K562 (cell line): Measurements from ENCODE around the gene ERCC6L.

ENCODE experiments used
- CHD2 ChIP-seq: IDR thresholded peaks from 2 replicates; pipeline ENCODE4 v1.6.1; 2011; ENCODE audit warnings: low read depth, low read length
- NFRKB ChIP-seq: fragments of 450-650 bp; IDR thresholded peaks from 2 replicates; pipeline ENCODE4 v1.6.1; 2016; ENCODE audit warnings: low read depth
- RREB1 ChIP-seq: fragments of 250-450 bp; sonication (Bioruptor Pico); IDR thresholded peaks from 2 replicates; pipeline ENCODE4 v1.4.0; 2020
- SMARCA5 ChIP-seq: fragments of 450-650 bp; IDR thresholded peaks from 2 replicates; pipeline ENCODE4 v1.6.1; 2016
- TAF1 ChIP-seq: IDR thresholded peaks from 2 replicates; pipeline ENCODE4 v1.6.1; 2011; ENCODE audit warnings: mild to moderate bottlenecking, low read length, moderate library complexity; ENCODE audit not compliant: insufficient read depth, control insufficient read depth, severe bottlenecking; ENCODE audit errors: extremely low read depth

DNA sequence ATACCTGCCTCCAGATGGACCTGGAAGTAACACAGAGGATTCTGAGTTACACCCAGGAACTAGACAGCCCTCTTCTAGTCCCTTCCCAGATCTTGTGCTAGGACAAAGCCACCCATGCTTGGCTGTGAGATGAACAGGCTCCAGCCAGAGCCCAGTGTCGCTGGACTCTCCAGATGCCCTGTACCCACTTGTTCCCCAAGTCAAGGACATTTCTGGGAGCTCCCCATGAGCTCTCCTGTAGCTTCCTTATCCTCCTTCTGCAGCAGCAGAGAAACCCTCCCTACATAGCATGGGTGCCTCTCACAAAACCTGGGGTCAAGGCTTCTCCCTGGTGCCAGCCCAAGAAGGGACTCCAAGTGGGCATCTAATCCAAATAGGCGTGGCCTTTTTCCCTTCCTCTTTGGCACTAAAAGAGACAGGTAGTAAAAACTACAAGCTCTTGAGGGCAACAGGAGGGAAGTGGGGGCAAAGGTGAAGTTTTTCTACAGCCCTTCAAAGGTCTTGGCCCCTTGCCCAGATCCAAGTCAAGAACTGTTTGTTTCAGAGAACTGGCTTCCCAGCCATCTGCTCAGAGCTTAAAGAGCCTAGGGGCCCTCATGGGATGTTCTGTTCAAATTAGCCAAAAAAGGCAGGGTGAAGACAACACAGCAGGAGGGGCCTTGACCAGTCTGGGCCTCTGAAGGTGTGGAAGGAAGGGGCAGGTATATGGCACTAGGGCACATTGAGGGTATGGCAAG, 8.5 kb upstream of the ERCC6L start:
- no peak for TF ChIP-seq RREB1 (CRISPR knock-in tag)
- TF ChIP-seq NFRKB = no peak
- TF ChIP-seq CHD2 = no peak
- TF ChIP-seq SMARCA5 = no peak
- TF ChIP-seq TAF1 = no peak
